Measurements from ENCODE around the gene XRCC3.

GRCh38 chr14:103649001-103649400 is 66.2 kb downstream of the XRCC3 start:
- no peak for TF ChIP-seq EP300 (IDR thresholded peaks at IDR 0.05; ENCODE audit: low read depth)
- no peak for TF ChIP-seq POLR2A (IDR thresholded peaks at IDR 0.05)
- no peak for TF ChIP-seq CTCF (IDR thresholded peaks at IDR 0.05)
- no peak for TF ChIP-seq POLR2AphosphoS5 (IDR thresholded peaks at IDR 0.05)

All from transverse colon (tissue), 4 donors.